HG03575 (cell line): ENCODE results near the gene DYNLT1.
"Not testable (repeated sequence)": the region's sequence is repeated elsewhere in the genome, so short reads cannot be mapped to it uniquely, and the experiment has no call there.

Source experiments
- ATAC-seq: cut with Tn5 transposase; IDR thresholded peaks from one replicate; pipeline ENCODE4 v1.9.1; 2021; ENCODE audit not compliant: unreplicated experiment, insufficient number of reproducible peaks, low FRiP score; ENCODE audit errors: extremely low read depth

Gene DYNLT1

GRCh38 chr6:158644231-158645063, at the start of gene DYNLT1:
DYNLT1 (minus strand) TSS chr6:158644743; CDS start chr6:158644708, 35 bp downstream.
- ATAC-seq: no peak

DNA sequence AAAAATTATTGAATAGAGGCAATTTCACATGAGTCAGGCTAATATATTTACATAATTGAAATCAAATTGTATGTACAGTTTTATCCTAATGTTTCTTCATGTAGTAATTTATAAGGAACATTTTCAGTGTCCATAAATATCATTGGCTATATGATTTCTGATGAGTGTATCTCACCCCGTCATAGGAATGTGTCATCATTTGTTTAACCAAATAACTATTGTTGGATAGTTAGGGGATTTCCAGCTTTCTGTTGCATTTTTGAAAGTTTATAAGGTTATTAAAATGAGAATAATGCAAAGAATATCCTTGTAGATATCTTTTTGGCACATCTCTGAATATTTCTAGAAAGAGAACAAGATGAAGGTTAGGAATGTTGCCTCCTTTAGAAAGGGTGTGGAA, 44.3 kb upstream of the DYNLT1 start:
- ATAC-seq: no peak

DNA sequence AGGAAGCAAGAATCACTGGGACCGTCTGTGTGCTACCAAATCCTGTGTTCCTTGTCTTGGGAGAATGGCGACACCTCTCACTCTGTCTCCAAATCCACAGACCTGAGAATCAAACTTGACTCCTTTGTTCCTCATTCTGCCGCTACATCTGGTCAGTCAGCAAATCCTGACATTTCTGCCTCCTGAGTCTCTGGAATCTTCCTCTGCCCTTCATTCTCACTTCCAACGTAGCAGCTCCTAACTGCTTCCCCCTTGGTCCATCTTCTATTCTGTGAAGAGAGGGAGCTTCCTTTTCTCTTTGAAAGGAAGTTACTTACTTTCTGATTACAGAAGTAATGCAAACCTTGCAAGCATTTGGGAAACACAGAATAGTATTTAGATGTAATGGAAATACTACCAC, 43.0 kb upstream of the DYNLT1 start:
- ATAC-seq: no peak

DNA sequence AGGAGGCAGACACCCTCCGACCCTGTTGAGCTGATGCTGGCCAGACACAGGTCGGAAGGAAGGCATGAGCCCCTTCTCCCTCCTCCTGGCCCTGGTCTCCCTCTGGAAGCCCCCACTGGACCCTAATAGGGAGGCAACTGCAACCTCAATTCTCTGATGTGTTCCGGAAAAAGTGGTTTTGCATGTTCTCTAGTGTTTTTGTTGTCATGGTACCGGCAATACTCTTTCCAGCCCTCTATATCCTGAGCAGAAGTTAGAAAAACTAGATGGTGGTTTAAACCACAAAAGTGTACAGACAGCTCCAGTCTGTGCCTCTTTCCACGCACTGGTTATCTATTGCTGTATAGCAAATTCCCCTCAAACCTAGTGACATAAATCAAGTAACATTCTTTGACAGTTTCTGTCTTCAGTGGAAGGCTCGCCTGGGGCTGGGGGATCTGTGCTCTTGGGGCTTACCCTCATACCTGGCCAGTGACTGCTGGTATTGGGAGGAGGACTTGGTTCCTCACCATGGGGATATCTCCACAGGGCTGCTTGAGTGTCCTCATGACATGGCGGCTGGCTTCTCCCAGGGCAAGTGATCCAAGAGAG, 42.3 kb upstream of the DYNLT1 start:
- no peak for ATAC-seq

DNA sequence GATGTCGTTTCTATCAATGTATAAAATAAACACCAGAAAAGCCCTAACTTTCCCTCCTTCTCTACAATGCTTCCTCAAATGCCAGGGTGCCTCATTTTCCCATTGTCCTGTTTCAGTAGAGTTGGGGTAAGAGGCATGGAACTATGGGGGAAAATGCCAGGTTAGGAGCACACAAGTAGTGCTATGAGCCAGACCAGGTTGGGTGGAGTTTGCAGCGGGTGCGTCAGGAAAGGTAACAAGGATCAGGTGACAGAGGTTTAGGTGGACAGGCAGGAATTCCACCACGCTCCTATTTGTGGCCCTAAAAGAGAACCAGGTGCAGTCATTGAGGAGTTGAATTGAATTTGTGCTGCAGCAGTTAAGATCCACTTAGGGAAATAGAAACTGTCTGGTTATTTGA, 41.8 kb upstream of the DYNLT1 start:
- no peak for ATAC-seq

DNA sequence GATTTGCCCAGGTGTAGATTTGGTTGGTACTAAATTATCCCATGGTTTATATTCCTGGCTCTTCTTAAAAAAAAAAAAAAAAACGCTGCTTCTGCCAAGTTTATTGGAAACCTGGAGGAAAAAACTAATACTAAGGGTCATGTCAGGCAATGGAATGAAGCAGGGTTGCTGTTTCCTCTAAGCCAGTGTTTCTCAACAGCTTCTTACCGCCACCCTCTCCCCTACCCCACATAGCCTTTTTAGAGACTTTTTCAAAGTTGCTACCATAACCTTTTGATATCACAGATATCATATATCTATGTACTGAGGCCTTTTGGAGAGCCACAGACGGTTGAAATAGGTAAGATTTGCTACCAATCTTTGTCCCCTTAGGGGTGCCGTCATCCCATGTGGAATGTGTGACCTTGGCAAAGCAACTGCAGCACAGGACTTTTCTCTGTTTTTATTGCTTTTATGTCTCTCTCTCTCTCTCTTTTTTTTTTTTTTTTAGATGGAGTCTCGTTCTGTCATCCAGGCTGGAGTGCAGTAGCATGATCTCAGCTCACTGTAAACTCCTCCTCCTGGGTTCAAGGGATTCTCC, 40.3 kb upstream of the DYNLT1 start:
- ATAC-seq: no peak

DNA sequence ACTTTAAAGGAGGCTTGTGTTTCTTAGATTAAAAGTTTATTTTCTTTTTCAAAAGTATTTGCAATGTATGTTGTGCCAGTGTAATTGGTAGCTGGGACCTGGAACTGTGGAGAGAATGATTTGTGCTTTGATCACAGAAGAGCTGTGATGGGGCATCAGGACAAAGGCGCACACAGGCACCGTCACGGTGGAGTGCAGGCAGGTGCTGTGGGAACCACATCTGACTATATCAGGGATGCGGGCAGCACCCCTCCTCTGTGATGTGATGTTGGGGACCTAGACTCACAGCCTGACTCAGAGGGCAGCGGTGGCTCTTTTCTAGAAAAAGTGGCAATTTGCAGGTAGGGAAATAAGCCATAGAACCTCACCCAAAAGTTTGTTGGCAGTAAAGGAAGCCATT, 39.8 kb upstream of the DYNLT1 start:
- no peak for ATAC-seq

- no peak for ATAC-seq
Measured at GRCh38 chr6:158680481-158680880, 35.9 kb upstream of the DYNLT1 start.

DNA sequence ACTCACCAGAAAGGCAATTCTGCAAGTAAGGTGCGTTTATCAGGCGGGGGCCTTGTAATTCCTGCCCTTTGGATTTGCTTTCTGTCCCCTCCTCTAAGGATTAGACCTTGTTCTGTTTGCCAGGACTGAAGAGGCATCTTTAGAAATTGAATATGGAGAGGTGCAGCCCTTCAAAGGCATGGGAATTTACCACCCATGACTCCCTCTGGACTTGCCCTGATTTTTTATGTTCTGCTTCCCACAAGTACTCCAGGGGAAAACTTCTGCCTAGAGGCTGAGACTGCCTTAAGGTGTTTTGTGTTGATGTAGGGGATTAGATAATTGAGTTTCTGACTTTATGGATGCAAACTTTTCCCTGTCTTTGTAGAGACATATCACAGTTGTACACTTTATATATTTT, 35.5 kb upstream of the DYNLT1 start:
- no peak for ATAC-seq

GRCh38 chr6:158677906-158678578, 33.5 kb upstream of the DYNLT1 start:
- ATAC-seq: no peak

DNA sequence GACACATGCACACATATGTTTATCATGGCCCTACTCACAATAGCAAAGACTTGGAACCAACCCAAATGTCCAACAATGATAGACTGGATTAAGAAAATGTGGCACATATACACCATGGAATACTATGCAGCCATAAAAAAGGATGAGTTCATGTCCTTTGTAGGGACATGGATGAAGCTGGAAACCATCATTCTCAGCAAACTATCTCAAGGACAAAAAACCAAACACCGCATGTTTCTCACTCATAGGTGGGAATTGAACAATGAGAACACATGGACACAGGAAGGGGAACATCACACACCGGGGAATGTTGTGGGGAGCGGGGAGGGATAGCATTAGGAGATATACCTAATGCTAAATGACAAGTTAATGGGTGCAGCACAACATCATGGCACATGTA, 32.6 kb upstream of the DYNLT1 start:
- ATAC-seq: not testable (repeated sequence)

DNA sequence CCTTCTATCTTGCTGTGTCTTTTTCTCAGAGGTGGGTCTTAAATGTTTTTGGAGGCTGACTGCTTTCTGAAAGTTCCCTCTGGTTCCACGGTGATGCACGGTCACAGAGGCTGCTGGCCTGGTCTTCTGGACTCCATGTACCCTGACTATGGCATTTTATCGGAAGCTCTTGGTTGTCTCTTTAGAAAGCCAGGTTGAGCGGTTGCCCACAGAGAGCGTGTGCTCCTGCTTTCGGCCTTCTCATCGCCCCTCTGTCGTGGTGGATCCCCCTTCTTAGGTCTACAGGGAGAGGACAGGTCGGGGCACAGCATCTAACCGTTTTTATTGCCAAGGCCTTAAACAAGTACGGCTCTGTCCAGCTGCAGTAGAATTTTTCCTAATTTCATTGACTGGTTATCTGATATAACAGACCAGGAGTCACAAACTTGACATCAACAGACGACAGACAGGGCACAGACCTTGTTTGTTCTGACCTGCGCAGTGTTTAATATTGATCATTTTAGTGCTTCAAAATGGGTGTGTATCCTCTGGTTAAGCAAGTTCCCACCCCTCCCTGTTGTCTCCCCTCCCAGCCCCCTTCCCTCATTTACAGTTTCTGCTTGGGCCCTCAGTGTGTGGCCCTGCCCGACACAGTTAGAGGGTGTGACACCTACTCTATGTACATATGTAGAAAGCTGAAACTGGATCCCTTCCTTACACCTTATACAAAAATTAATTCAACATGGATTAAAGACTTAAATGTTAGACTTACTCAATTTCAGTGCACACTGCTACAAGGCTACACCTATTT, 30.0 kb upstream of the DYNLT1 start:
- no peak for ATAC-seq

DNA sequence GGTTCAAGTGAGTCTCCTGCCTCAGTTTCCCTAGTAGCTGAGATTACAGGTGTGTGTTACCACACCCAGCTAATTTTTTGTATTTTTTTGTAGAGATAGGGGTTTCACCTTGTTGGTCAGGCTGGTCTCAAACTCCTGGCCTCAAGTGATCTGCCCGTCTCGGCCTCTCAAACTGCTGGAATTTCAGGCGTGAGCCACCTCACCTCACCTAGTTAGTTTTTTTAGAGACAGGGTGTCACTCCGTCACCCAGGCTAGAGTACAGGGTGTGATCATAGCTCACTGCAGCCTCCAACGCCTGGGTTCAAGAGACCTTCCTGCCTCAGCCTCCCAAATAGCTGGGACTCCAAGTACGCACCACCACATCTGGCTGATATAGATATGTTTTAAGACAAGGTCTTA, 28.2 kb upstream of the DYNLT1 start:
- ATAC-seq: no peak

DNA sequence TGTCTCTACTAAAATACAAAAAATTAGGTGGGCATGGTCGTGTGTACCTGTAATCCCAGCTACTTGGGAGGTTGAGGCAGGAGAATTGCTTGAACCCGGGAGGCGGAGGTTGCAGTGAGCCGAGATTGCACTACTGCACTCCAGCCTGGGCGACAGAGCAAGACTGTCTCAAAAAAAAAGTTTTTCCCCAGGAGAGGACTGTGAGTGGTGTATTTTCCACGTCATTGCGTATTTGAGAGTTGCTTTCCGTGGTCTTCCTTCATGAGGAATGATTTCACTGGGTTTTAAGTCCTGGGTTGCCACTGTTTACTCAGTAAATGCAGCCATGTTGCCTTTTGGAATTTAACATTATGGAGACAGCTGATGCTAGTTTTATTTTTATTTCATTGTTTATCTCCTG, 27.6 kb upstream of the DYNLT1 start:
- not testable (repeated sequence) for ATAC-seq

DNA sequence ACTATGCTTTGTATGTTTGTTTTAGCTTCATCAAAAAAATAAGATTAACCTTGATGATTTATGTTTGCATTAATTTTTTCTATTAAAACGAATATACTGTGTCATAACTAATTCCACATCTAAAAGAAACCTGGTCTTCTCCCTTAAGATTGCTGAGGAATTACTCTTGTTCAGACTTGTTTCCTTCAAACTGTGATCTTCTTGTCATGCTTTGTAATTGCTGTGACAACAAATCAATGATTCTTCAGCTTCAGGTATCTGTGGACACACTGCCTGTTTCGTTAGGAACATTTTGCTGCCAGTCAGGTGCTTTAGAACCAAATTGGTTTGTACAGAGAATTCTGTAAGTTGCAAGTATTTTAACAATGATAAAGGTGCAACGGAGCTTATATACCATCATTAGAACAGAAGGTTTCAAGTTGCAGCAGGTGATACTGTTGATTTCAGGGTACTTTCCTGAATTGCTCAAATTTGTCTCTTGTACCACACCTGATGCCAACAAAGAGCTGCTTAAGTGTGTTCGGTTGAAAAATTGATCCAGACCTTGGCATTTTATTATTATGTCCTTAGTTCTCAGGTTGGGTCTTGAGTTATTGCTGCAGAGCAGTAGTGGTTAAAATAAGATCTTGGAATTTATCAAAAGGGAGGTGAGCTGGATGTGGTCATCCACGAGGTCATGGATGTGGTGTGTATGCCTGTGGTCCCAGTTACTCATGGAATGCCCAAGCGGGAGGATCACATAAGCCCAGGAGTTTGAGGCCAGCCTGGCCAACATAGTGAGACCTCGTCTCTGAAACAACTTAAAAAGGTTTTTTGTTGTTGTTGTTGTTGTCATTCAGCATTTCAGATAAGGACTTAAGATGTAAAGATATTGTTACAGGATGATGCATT, 24.8 kb upstream of the DYNLT1 start:
- ATAC-seq: no peak

- ATAC-seq: no peak
Measured at GRCh38 chr6:158668707-158669103, 24.2 kb upstream of the DYNLT1 start.

GRCh38 chr6:158667360-158667981, 22.9 kb upstream of the DYNLT1 start:
- no peak for ATAC-seq
